Measurements from ENCODE around the gene MFSD2A. TPM values are rescaled to one million over a fixed set of nuclear protein-coding genes. Genes with fewer than 3 reads are reported as not detected.

MFSD2A gene
- total RNA-seq, 1 experiment from 2014 or later: 8.0 TPM

GRCh38 chr1:40014812-40015594 lies 60.1 kb downstream of the MFSD2A start:
- no peaks in the 10 kb centered on the region for H3K27me3 ChIP-seq (ENCODE audit: insufficient read depth, low read length)
- DNase-seq (ENCODE audit: low read depth, low spot score) (no peak), ATAC-seq (peak; percentile 55; the same call in 1 of the 2 replicates)
- H3K36me3 ChIP-seq (ENCODE audit: control insufficient read depth in 1 of 2, insufficient read depth in 2 of 2, low read length in 2 of 2): no peaks in the 10 kb centered on the region
- no peaks in the 10 kb centered on the region for H3K9me3 ChIP-seq (ENCODE audit: control insufficient read depth in 1 of 2, insufficient read depth in 1 of 2, low read depth in 1 of 2, low read length in 2 of 2)
- peaks cover 0 to 6% of the 10 kb centered on the region in 2 experiments; a peak in 1 of 4 replicates for H3K4me1 ChIP-seq (ENCODE audit: control insufficient read depth in 1 of 2, insufficient read depth in 2 of 2, low read length in 2 of 2)
- ChIA-PET RAD21 (ENCODE audit: low non-redundant PET in 1 of 2, low total read pairs in 2 of 2, uncharacterized antibody in 2 of 2, unreplicated experiment in 2 of 2) (no interaction called here), CTCF (interaction anchor here (0.7 to 1.8 kb wide), 3 partner anchors 17 to 116 kb away, joined by 3 to 4 read pairs (median 3); no protein-coding TSS in a partner anchor), POLR2A (no interaction called here)
- intact Hi-C loops (cut with micrococcal nuclease): no loop called here
- H3K4me2 ChIP-seq (ENCODE audit: low read length): peak overlapping the region; percentile 0; the same call in 1 of the 2 replicates
- no peak overlapping the region for H3K9ac ChIP-seq (ENCODE audit: low read length)
- no peaks in the 10 kb centered on the region for H4K20me1 ChIP-seq (ENCODE audit: insufficient read depth)
- peak overlapping the region; percentile 83 for H2AFZ ChIP-seq (ENCODE audit: low read depth, low read length, poor library complexity, severe bottlenecking)
- no peak overlapping the region for H3K27ac ChIP-seq (ENCODE audit: low read depth, low read length)
- no peak overlapping the region for H3K4me3 ChIP-seq (replicated peaks in 1 of 2; ENCODE audit: low read depth in 1 of 2, low read length in 2 of 2)
- no peaks in the 10 kb centered on the region for H3K9me2 ChIP-seq (ENCODE audit: insufficient read depth)
- no peaks in the 10 kb centered on the region for H3K79me2 ChIP-seq (ENCODE audit: insufficient read depth, low read length)
- no TSS peak for BruUV-seq (replicated peaks)
- TF ChIP-seq EGR1 (IDR thresholded peaks at IDR 0.05; ENCODE audit: low read depth) (no peak), JUND (IDR thresholded peaks at IDR 0.05) (peak; percentile 14; the same call in 1 of the 2 replicates), FOSL1 (IDR thresholded peaks at IDR 0.05; ENCODE audit: low read depth) (peak; percentile 44)

GRCh38 chr1:40017951-40018575 lies 63.1 kb downstream of the MFSD2A start:
- ATAC-seq (0 out of 2 replicates have a peak, but pooled peaks have one; percentile 40), DNase-seq (ENCODE audit: low read depth, low spot score) (no peak)
- BruUV-seq (replicated peaks): no TSS peak
- H3K27ac ChIP-seq (ENCODE audit: low read depth, low read length): no peak overlapping the region
- H3K4me3 ChIP-seq (replicated peaks in 1 of 2; ENCODE audit: low read depth in 1 of 2, low read length in 2 of 2): no peak overlapping the region
- no peaks in the 10 kb centered on the region; a peak in 1 of 4 replicates for H3K9me3 ChIP-seq (ENCODE audit: control insufficient read depth in 1 of 2, insufficient read depth in 1 of 2, low read depth in 1 of 2, low read length in 2 of 2)
- no peak overlapping the region for H2AFZ ChIP-seq (ENCODE audit: low read depth, low read length, poor library complexity, severe bottlenecking)
- H3K9me2 ChIP-seq (ENCODE audit: insufficient read depth): no peaks in the 10 kb centered on the region
- ChIA-PET POLR2A (no interaction called here), RAD21 (ENCODE audit: low non-redundant PET in 1 of 2, low total read pairs in 2 of 2, uncharacterized antibody in 2 of 2, unreplicated experiment in 2 of 2) (no interaction called here), CTCF (interaction anchor here (1.3 kb wide), 1 partner anchor 14 kb away, joined by 3 read pairs; no protein-coding TSS in a partner anchor)
- no peaks in the 10 kb centered on the region for H3K36me3 ChIP-seq (ENCODE audit: control insufficient read depth in 1 of 2, insufficient read depth in 2 of 2, low read length in 2 of 2)
- H3K9ac ChIP-seq (ENCODE audit: low read length): no peak overlapping the region
- no peak overlapping the region for H3K4me2 ChIP-seq (ENCODE audit: low read length)
- no peaks in the 10 kb centered on the region for H3K79me2 ChIP-seq (ENCODE audit: insufficient read depth, low read length)
- TF ChIP-seq MAX (IDR thresholded peaks at IDR 0.05) (no peak), REST (IDR thresholded peaks at IDR 0.05; ENCODE audit: low read depth) (no peak), EGR1 (IDR thresholded peaks at IDR 0.05; ENCODE audit: low read depth) (no peak), ELF1 (IDR thresholded peaks at IDR 0.05; ENCODE audit: borderline replicate concordance, low read depth) (no peak), POLR2AphosphoS5 (IDR thresholded peaks at IDR 0.05; ENCODE audit: low read depth, low read length) (no peak), FOSL1 (IDR thresholded peaks at IDR 0.05; ENCODE audit: low read depth) (no peak), YY1 (IDR thresholded peaks at IDR 0.05; ENCODE audit: extremely low read depth, insufficient replicate concordance, low read depth, low read length) (no peak), JUND (IDR thresholded peaks at IDR 0.05) (no peak)
- intact Hi-C loops (cut with micrococcal nuclease): no loop called here
- H3K27me3 ChIP-seq (ENCODE audit: insufficient read depth, low read length): no peaks in the 10 kb centered on the region
- H3K4me1 ChIP-seq (ENCODE audit: control insufficient read depth in 1 of 2, insufficient read depth in 2 of 2, low read length in 2 of 2): peaks cover 0 to 6% of the 10 kb centered on the region in 2 experiments; a peak in 1 of 4 replicates
- no peaks in the 10 kb centered on the region for H4K20me1 ChIP-seq (ENCODE audit: insufficient read depth)
